Keratinocyte (primary cell): ENCODE data around the gene SPATS2. TPM values are rescaled to one million over a fixed set of nuclear protein-coding genes. Genes with fewer than 3 reads are reported as not detected.

Experiments
- DNase-seq: peaks from one replicate; pipeline ENCODE4 v3.0.0-alpha.2; 2011; ENCODE audit warnings: low read depth, missing footprints, low spot score
- FAIRE-seq: peaks from 2 replicates; lab custom pipeline; 2011; peaks lifted over from hg19 to GRCh38; lab: Jason Lieb, UNC
- H2AFZ ChIP-seq: 2 replicates; pipeline ENCODE4 v1.6.0; 2012; ENCODE audit warnings: low read length, control low read depth, inconsistent platforms; ENCODE audit not compliant: control insufficient read depth
- H3K27ac ChIP-seq: 2 replicates; pipeline ENCODE4 v1.5.1; 2011; ENCODE audit warnings: low read length; ENCODE audit not compliant: control insufficient read depth, insufficient read depth
- H3K27me3 ChIP-seq: 3 replicates; pipeline ENCODE4 v1.6.0; 2011; ENCODE audit warnings: low read length; ENCODE audit not compliant: control insufficient read depth, insufficient read depth; ENCODE audit errors: extremely low read depth
- H3K36me3 ChIP-seq, 2 experiments: 2 replicates in 1 of 2; 3 replicates in 1 of 2; pipeline ENCODE4 v1.5.1; 2011; ENCODE audit warnings: low read length in 2 of 2, mild to moderate bottlenecking in 1 of 2; ENCODE audit not compliant: control insufficient read depth in 2 of 2, insufficient read depth in 2 of 2; ENCODE audit errors: extremely low read depth in 1 of 2
- H3K4me1 ChIP-seq: 3 replicates; pipeline ENCODE4 v1.5.1; 2011; ENCODE audit warnings: low read length; ENCODE audit not compliant: control insufficient read depth, insufficient read depth; ENCODE audit errors: extremely low read depth
- H3K4me2 ChIP-seq: 3 replicates; pipeline ENCODE4 v1.6.0; 2011; ENCODE audit warnings: low read depth, low read length; ENCODE audit not compliant: control insufficient read depth, insufficient read depth; ENCODE audit errors: extremely low read depth
- H3K4me3 ChIP-seq, 3 experiments: fragments of 200-600 bp in 1 of 3; sonication (generic) in 1 of 3; 2 replicates in 2 of 3; 3 replicates in 1 of 3; pipeline ENCODE4 v1.5.1; 2011 to 2016; ENCODE audit warnings: low read length in 3 of 3, mild to moderate bottlenecking in 3 of 3, control low read depth in 2 of 3, inconsistent platforms in 1 of 3, low read depth in 1 of 3, mixed read lengths in 1 of 3, mixed run types in 1 of 3, moderate library complexity in 1 of 3; ENCODE audit not compliant: control insufficient read depth in 2 of 3, insufficient read depth in 2 of 3; ENCODE audit errors: extremely low read depth in 1 of 3
- H3K79me2 ChIP-seq: 2 replicates; pipeline ENCODE4 v1.6.0; 2012; ENCODE audit warnings: low read length; ENCODE audit not compliant: control insufficient read depth, insufficient read depth
- H3K9ac ChIP-seq: 3 replicates; pipeline ENCODE4 v1.6.0; 2011; ENCODE audit warnings: low read length; ENCODE audit not compliant: control insufficient read depth, insufficient read depth; ENCODE audit errors: extremely low read depth
- H3K9me1 ChIP-seq: 3 replicates; pipeline ENCODE4 v1.6.0; 2011; ENCODE audit warnings: low read length; ENCODE audit not compliant: control insufficient read depth, insufficient read depth; ENCODE audit errors: extremely low read depth
- H3K9me3 ChIP-seq: 2 replicates; pipeline ENCODE4 v1.5.1; 2012; ENCODE audit warnings: low read depth, low read length; ENCODE audit not compliant: control insufficient read depth
- H4K20me1 ChIP-seq: 3 replicates; pipeline ENCODE4 v1.6.0; 2011; ENCODE audit warnings: low read length; ENCODE audit not compliant: control insufficient read depth, insufficient read depth; ENCODE audit errors: extremely low read depth
- EZH2 ChIP-seq: IDR thresholded peaks from one replicate; pipeline ENCODE4 v1.6.1; 2012; ENCODE audit warnings: inconsistent platforms, mild to moderate bottlenecking, low read length, moderate library complexity
- dilution Hi-C: fragments of 300-500 bp; cut with MboI; formaldehyde crosslinking; loops from one replicate; pipeline ENCODE4 v1.7.0; 2020; ENCODE audit warnings: low sequenced_read_pairs; ENCODE audit not compliant: extremely low pct_ligation_motif_present
- polyA plus RNA-seq, 5 experiments: library from polyadenylated mRNA; depleted of rRNA in 3 of 5; stranded (reverse) in 3 of 5; stranded (forward) in 1 of 5; unstranded in 1 of 5; fragments of >200 nt; gene quantifications; 1 replicate in 1 of 5; 2 replicates in 3 of 5; 3 replicates in 1 of 5; pipeline versions ENCODE4 v1.2.1 to v1.2.3, GENCODE V29; 2011 to 2012; ENCODE audit warnings: missing spikeins in 2 of 5, low read depth in 1 of 5, low replicate concordance in 1 of 5
- TF ChIP-seq, protein P1 (sequence below), 3 experiments: IDR thresholded peaks in 1 of 3; conservative IDR thresholded peaks in 1 of 3; optimal IDR thresholded peaks in 1 of 3; 2 replicates in 2 of 3; 3 replicates in 1 of 3; pipeline versions ENCODE3 to v1.5.1; 2011; ENCODE audit warnings: low read length in 3 of 3, mild to moderate bottlenecking in 3 of 3, moderate library complexity in 2 of 3, control low read depth in 1 of 3, inconsistent platforms in 1 of 3; ENCODE audit not compliant: insufficient read depth in 2 of 3; ENCODE audit errors: extremely low read depth in 1 of 3

Gene SPATS2
- polyA plus RNA-seq, 1 donor (not counting 4 experiments of a cell fraction or from before 2014, with no cell fraction given): 47.9 TPM

DNA sequence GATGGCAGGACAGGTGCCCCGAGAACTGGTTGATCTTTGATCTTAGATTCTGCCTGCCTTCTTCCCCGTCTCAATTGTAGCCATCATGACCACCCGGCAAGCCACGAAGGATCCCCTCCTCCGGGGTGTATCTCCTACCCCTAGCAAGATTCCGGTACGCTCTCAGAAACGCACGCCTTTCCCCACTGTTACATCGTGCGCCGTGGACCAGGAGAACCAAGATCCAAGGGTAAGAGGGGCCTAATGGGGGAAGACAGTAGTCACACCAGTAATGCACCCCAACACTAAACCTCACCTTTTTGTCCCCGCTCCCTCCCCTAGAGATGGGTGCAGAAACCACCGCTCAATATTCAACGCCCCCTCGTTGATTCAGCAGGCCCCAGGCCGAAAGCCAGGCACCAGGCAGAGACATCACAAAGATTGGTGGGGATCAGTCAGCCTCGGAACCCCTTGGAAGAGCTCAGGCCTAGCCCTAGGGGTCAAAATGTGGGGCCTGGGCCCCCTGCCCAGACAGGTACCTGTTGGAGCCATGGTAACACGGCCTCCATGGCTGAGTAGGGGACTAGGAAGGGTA, 43.7 kb upstream of the SPATS2 start:
- Histone ChIP-seq H3K4me3 (peak overlapping the region; percentile 58 to 89 (median 76)), H3K4me1 (peaks cover 11% of the 10 kb centered on the region), H3K27me3 (no peaks in the 10 kb centered on the region), H3K4me2 (peak overlapping the region; percentile 80), H3K9me1 (no peaks in the 10 kb centered on the region), H2AFZ (peak overlapping the region; percentile 88), H3K27ac (peak overlapping the region; percentile 69), H3K9ac (peak overlapping the region; percentile 87), H3K36me3 (peaks cover 0 to 13% of the 10 kb centered on the region in 2 experiments), H3K9me3 (no peaks in the 10 kb centered on the region), H3K79me2 (peaks cover 7% of the 10 kb centered on the region), H4K20me1 (no peaks in the 10 kb centered on the region)
- dilution Hi-C loops: no loop called here
- DNase-seq (no peak), FAIRE-seq (no peak)
- TF ChIP-seq, protein P1, sequence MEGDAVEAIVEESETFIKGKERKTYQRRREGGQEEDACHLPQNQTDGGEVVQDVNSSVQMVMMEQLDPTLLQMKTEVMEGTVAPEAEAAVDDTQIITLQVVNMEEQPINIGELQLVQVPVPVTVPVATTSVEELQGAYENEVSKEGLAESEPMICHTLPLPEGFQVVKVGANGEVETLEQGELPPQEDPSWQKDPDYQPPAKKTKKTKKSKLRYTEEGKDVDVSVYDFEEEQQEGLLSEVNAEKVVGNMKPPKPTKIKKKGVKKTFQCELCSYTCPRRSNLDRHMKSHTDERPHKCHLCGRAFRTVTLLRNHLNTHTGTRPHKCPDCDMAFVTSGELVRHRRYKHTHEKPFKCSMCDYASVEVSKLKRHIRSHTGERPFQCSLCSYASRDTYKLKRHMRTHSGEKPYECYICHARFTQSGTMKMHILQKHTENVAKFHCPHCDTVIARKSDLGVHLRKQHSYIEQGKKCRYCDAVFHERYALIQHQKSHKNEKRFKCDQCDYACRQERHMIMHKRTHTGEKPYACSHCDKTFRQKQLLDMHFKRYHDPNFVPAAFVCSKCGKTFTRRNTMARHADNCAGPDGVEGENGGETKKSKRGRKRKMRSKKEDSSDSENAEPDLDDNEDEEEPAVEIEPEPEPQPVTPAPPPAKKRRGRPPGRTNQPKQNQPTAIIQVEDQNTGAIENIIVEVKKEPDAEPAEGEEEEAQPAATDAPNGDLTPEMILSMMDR (optimal IDR thresholded peaks at IDR 0.05 in 1 of 3, IDR thresholded peaks at IDR 0.05 in 1 of 3, conservative IDR thresholded peaks at IDR 0.05 in 1 of 3; ENCODE audit: extremely low read depth in 1 of 3, insufficient read depth in 2 of 3, low read length in 3 of 3): no peak
- TF ChIP-seq EZH2: no peak

DNA sequence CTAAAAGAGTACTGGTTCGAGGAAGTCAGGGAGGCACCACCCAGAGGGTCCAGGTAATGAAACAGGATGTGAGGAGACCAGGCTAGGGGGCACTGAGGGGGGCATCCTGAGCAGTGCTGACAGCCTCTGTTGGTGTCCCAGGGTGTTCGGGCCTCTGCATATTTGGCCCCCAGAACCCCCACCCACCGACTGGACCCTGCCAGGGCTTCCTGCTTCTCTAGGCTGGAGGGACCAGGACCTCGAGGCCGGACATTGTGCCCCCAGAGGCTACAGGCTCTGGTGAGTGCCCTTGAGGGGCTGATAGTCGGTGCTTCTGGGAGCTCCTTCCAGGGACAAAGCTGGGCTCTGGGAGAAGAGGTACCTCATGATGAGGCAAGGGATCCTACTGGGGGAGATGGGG, 41.7 kb upstream of the SPATS2 start:
- Histone ChIP-seq H3K4me1 (peaks cover 11% of the 10 kb centered on the region), H3K4me3 (no peak overlapping the region), H4K20me1 (no peaks in the 10 kb centered on the region), H3K79me2 (peaks cover 7% of the 10 kb centered on the region), H3K27me3 (no peaks in the 10 kb centered on the region), H3K9me3 (no peaks in the 10 kb centered on the region), H2AFZ (no peak overlapping the region), H3K27ac (no peak overlapping the region), H3K9ac (no peak overlapping the region), H3K36me3 (peaks cover 2 to 19% of the 10 kb centered on the region in 2 experiments), H3K4me2 (no peak overlapping the region), H3K9me1 (no peaks in the 10 kb centered on the region)
- DNase-seq (no peak), FAIRE-seq (no peak)
- no peak for TF ChIP-seq EZH2
- TF ChIP-seq, protein P1 (optimal IDR thresholded peaks at IDR 0.05 in 1 of 3, IDR thresholded peaks at IDR 0.05 in 1 of 3, conservative IDR thresholded peaks at IDR 0.05 in 1 of 3; ENCODE audit: extremely low read depth in 1 of 3, insufficient read depth in 2 of 3, low read length in 3 of 3): no peak
- dilution Hi-C loops: no loop called here
